PFSK-1 (cell line): Measurements from ENCODE around the gene EFCAB8.

Experiments
- FOXP2 ChIP-seq: optimal IDR thresholded peaks from 2 replicates; pipeline ENCODE3; 2011; ENCODE audit warnings: borderline replicate concordance, control low read depth, inconsistent platforms; ENCODE audit not compliant: insufficient read depth; ENCODE audit errors: extremely low read length, extremely low read depth
- POLR2AphosphoS5 ChIP-seq: IDR thresholded peaks from 2 replicates; pipeline ENCODE4 v1.6.1; 2012; ENCODE audit warnings: low read depth, mild to moderate bottlenecking, control low read depth, low read length, moderate library complexity
- REST ChIP-seq, 2 experiments: IDR thresholded peaks; 2 replicates each; pipeline versions ENCODE4 v1.6.1 to v1.8.0; 2011 to 2012; ENCODE audit warnings: low read depth in 2 of 2, low read length in 2 of 2, control low read depth in 1 of 2, inconsistent platforms in 1 of 2, mild to moderate bottlenecking in 1 of 2, moderate library complexity in 1 of 2; ENCODE audit not compliant: insufficient read depth in 1 of 2
- SIN3A ChIP-seq: IDR thresholded peaks from 2 replicates; pipeline ENCODE4 v1.6.1; 2012; ENCODE audit warnings: mild to moderate bottlenecking, low read length, moderate library complexity, borderline replicate concordance; ENCODE audit not compliant: insufficient read depth
- TAF1 ChIP-seq: IDR thresholded peaks from 2 replicates; pipeline ENCODE4 v1.6.1; 2012; ENCODE audit warnings: low read length, control low read depth, borderline replicate concordance; ENCODE audit not compliant: insufficient read depth

EFCAB8 gene

GRCh38 chr20:32894711-32895355 lies 36.1 kb downstream of the EFCAB8 start:
- TF ChIP-seq POLR2AphosphoS5, result no peak
- TF ChIP-seq SIN3A, result no peak
- no peak for TF ChIP-seq FOXP2
- no peak for TF ChIP-seq REST (IDR thresholded peaks at IDR 0.05; ENCODE audit: insufficient read depth in 1 of 2, low read depth in 2 of 2, low read length in 2 of 2)
- no peak for TF ChIP-seq TAF1

GRCh38 chr20:32896521-32897280 lies 38.0 kb downstream of the EFCAB8 start:
- TF ChIP-seq REST (IDR thresholded peaks at IDR 0.05; ENCODE audit: insufficient read depth in 1 of 2, low read depth in 2 of 2, low read length in 2 of 2) (no peak), TAF1 (no peak), SIN3A (no peak), POLR2AphosphoS5 (no peak), FOXP2 (no peak)

- no peak for TF ChIP-seq POLR2AphosphoS5
- no peak for TF ChIP-seq SIN3A
- no peak for TF ChIP-seq REST (IDR thresholded peaks at IDR 0.05; ENCODE audit: insufficient read depth in 1 of 2, low read depth in 2 of 2, low read length in 2 of 2)
- no peak for TF ChIP-seq TAF1
- TF ChIP-seq FOXP2, result no peak
Observed at GRCh38 chr20:32898729-32899128, 40.0 kb downstream of the EFCAB8 start.

- no peak for TF ChIP-seq SIN3A
- no peak for TF ChIP-seq TAF1
- TF ChIP-seq REST (IDR thresholded peaks at IDR 0.05; ENCODE audit: insufficient read depth in 1 of 2, low read depth in 2 of 2, low read length in 2 of 2), result no peak
- TF ChIP-seq FOXP2, result no peak
- TF ChIP-seq POLR2AphosphoS5, result no peak
Observed at GRCh38 chr20:32902456-32903420, 44.0 kb downstream of the EFCAB8 start.
